HG02943 (cell line): ENCODE data around the gene RAB7B.

Experiments used
- ATAC-seq: cut with Tn5 transposase; IDR thresholded peaks from one replicate; pipeline ENCODE4 v1.9.1; 2021; ENCODE audit warnings: mild to moderate bottlenecking, low read depth, moderate library complexity; ENCODE audit not compliant: unreplicated experiment

RAB7B gene

GRCh38 chr1:205930195-205930577 is 73.0 kb downstream of the RAB7B start:
- no peak for ATAC-seq

GRCh38 chr1:205929496-205930194 is 73.5 kb downstream of the RAB7B start:
- no peak for ATAC-seq

GRCh38 chr1:205928317-205928716 is 74.9 kb downstream of the RAB7B start:
- ATAC-seq, result no peak

- ATAC-seq, result no peak
Observed at GRCh38 chr1:205927676-205928075, 75.5 kb downstream of the RAB7B start.

- ATAC-seq, result no peak
Observed at GRCh38 chr1:205927247-205927646, 75.9 kb downstream of the RAB7B start.
